Measurements from ENCODE around the gene SGCD. TPM values are rescaled to one million over a fixed set of nuclear protein-coding genes. Genes with fewer than 3 reads are reported as not detected.

SGCD gene
- total RNA-seq, 1 experiment from 2014 or later: not detected

DNA sequence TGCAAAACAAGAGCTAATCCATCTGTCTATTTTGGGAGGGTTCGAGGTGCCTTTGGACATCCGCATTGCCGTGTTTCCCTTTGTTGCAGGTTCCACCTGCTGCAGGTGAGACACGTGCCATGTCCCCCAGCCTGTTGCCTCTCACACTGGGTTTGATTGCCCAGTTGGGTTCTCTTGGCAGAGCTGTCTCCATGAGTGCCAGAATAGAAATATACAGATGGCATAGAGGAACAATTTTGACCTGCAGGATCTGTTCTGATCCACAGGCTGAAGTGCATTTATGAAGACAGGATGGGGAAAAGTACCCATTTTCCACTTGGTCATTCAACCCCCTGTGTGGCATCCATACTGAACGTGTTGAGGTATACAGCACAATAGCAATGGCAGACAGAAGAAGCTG lies 178.1 kb downstream of the SGCD start:
- Histone ChIP-seq H3K27ac (ENCODE audit: low read length) (no peak overlapping the region), H3K4me1 (ENCODE audit: control insufficient read depth, insufficient read depth, low read length) (no peaks in the 10 kb centered on the region), H3K4me3 (ENCODE audit: low read depth in 2 of 2, low read length in 2 of 2) (no peak overlapping the region), H3K9me3 (ENCODE audit: control insufficient read depth, insufficient read depth, low read depth, low read length) (no peaks in the 10 kb centered on the region), H3K27me3 (ENCODE audit: control insufficient read depth, insufficient read depth, low read length) (no peaks in the 10 kb centered on the region), H3K36me3 (ENCODE audit: control insufficient read depth, insufficient read depth, low read length) (no peaks in the 10 kb centered on the region)
- ChIA-PET CTCF (no interaction called here), POLR2A (no interaction called here)
- intact Hi-C loops (cut with micrococcal nuclease; ENCODE audit: unreplicated experiment): no loop called here
- no TSS peak for BruUV-seq (replicated peaks)
- ATAC-seq: no peak
- in situ Hi-C loops (cut with HindIII; ENCODE audit: low pct_unique_long_range_greater_than_20kb, low sequenced_read_pairs): no loop called here
- TF ChIP-seq, protein P1, sequence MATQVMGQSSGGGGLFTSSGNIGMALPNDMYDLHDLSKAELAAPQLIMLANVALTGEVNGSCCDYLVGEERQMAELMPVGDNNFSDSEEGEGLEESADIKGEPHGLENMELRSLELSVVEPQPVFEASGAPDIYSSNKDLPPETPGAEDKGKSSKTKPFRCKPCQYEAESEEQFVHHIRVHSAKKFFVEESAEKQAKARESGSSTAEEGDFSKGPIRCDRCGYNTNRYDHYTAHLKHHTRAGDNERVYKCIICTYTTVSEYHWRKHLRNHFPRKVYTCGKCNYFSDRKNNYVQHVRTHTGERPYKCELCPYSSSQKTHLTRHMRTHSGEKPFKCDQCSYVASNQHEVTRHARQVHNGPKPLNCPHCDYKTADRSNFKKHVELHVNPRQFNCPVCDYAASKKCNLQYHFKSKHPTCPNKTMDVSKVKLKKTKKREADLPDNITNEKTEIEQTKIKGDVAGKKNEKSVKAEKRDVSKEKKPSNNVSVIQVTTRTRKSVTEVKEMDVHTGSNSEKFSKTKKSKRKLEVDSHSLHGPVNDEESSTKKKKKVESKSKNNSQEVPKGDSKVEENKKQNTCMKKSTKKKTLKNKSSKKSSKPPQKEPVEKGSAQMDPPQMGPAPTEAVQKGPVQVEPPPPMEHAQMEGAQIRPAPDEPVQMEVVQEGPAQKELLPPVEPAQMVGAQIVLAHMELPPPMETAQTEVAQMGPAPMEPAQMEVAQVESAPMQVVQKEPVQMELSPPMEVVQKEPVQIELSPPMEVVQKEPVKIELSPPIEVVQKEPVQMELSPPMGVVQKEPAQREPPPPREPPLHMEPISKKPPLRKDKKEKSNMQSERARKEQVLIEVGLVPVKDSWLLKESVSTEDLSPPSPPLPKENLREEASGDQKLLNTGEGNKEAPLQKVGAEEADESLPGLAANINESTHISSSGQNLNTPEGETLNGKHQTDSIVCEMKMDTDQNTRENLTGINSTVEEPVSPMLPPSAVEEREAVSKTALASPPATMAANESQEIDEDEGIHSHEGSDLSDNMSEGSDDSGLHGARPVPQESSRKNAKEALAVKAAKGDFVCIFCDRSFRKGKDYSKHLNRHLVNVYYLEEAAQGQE (IDR thresholded peaks at IDR 0.05; ENCODE audit: insufficient read depth in 1 of 2, low read depth in 2 of 2, low read length in 1 of 2): no peak
- TF ChIP-seq TCF7L2 (IDR thresholded peaks at IDR 0.05; ENCODE audit: low read depth, low read length) (no peak), SIN3A (IDR thresholded peaks at IDR 0.05; ENCODE audit: borderline replicate concordance, insufficient read depth, low read depth, low read length) (no peak), POLR2AphosphoS5 (IDR thresholded peaks at IDR 0.05; ENCODE audit: low read depth, low read length) (no peak)
- TF ChIP-seq, protein P2, sequence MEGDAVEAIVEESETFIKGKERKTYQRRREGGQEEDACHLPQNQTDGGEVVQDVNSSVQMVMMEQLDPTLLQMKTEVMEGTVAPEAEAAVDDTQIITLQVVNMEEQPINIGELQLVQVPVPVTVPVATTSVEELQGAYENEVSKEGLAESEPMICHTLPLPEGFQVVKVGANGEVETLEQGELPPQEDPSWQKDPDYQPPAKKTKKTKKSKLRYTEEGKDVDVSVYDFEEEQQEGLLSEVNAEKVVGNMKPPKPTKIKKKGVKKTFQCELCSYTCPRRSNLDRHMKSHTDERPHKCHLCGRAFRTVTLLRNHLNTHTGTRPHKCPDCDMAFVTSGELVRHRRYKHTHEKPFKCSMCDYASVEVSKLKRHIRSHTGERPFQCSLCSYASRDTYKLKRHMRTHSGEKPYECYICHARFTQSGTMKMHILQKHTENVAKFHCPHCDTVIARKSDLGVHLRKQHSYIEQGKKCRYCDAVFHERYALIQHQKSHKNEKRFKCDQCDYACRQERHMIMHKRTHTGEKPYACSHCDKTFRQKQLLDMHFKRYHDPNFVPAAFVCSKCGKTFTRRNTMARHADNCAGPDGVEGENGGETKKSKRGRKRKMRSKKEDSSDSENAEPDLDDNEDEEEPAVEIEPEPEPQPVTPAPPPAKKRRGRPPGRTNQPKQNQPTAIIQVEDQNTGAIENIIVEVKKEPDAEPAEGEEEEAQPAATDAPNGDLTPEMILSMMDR (IDR thresholded peaks at IDR 0.05): no peak
- no peak for DNase-seq (ENCODE audit: low read depth, low spot score)

DNA sequence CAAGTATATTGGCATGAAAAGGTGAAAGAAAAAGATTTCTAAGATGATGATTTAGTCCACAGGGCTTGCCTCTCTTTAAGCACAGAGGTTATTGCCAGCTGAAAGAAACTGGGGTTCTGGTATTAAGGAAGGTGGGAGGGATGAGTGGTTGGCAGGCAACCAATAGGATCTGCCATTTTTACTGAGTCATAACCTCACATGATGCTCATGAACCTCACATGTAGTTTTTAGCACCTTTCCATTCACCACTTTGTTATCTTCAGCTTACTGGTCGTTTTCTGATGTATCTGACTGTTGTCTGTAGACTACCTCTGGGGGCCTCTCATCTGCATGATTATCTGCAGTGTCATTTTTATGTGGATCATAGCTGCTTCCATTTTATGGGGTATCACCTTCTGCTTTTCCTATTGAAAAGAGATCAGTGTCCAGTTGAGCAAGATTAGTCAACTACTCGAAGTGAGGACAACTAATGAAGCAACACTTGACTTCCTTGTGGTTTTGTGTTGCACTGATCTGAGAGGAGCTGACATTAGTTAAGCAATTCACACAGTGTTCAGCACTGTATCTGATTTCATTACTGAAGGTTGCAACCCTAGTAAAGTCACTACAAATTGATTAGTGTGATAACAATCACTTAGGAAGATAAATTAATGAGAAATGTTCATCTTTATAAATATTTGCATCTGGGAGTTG lies 186.3 kb downstream of the SGCD start:
- Histone ChIP-seq H3K27ac (ENCODE audit: low read length) (no peak overlapping the region), H3K4me3 (ENCODE audit: low read depth in 2 of 2, low read length in 2 of 2) (no peak overlapping the region), H3K4me1 (ENCODE audit: control insufficient read depth, insufficient read depth, low read length) (no peaks in the 10 kb centered on the region), H3K27me3 (ENCODE audit: control insufficient read depth, insufficient read depth, low read length) (no peaks in the 10 kb centered on the region), H3K9me3 (ENCODE audit: control insufficient read depth, insufficient read depth, low read depth, low read length) (no peaks in the 10 kb centered on the region), H3K36me3 (ENCODE audit: control insufficient read depth, insufficient read depth, low read length) (no peaks in the 10 kb centered on the region)
- TF ChIP-seq, protein P2 (IDR thresholded peaks at IDR 0.05): no peak
- no peak for TF ChIP-seq TCF7L2 (IDR thresholded peaks at IDR 0.05; ENCODE audit: low read depth, low read length)
- no peak for TF ChIP-seq SIN3A (IDR thresholded peaks at IDR 0.05; ENCODE audit: borderline replicate concordance, insufficient read depth, low read depth, low read length)
- no peak for TF ChIP-seq POLR2AphosphoS5 (IDR thresholded peaks at IDR 0.05; ENCODE audit: low read depth, low read length)
- TF ChIP-seq, protein P1 (IDR thresholded peaks at IDR 0.05; ENCODE audit: insufficient read depth in 1 of 2, low read depth in 2 of 2, low read length in 1 of 2): no peak
- ATAC-seq (no peak), DNase-seq (ENCODE audit: low read depth, low spot score) (no peak)
- POLR2A ChIA-PET: interaction anchor here (0.5 kb wide), 1 partner anchor 617 kb away, joined by 4 read pairs; no protein-coding TSS in a partner anchor
- CTCF ChIA-PET: no interaction called here
- intact Hi-C loops (cut with micrococcal nuclease; ENCODE audit: unreplicated experiment) (no loop called here), in situ Hi-C loops (cut with HindIII; ENCODE audit: low pct_unique_long_range_greater_than_20kb, low sequenced_read_pairs) (no loop called here)
- BruUV-seq (replicated peaks): no TSS peak

Data from Panc1 (cell line).